Adrenal gland (tissue), 5 donors: ENCODE measurements around the gene TSPAN16.

Experiments used
- CTCF ChIP-seq, 6 experiments: fragments of 450-650 bp in 4 of 6; fragments of 200-600 bp in 2 of 6; sonication (generic) in 1 of 6; IDR thresholded peaks; 1 replicate in 5 of 6; 2 replicates in 1 of 6; pipeline versions ENCODE4 v1.5.1 to v1.8.0; 2016 to 2021; ENCODE audit warnings: antibody characterized with exemption in 6 of 6, mild to moderate bottlenecking in 2 of 6, moderate library complexity in 1 of 6
- POLR2A ChIP-seq, 2 donors: fragments of 450-650 bp; IDR thresholded peaks; one replicate each; pipeline ENCODE4 v1.6.1; 2017; ENCODE audit warnings: antibody characterized with exemption in 2 of 2, mild to moderate bottlenecking in 2 of 2, moderate library complexity in 1 of 2
- donor health status: DM: no; HTN: no; CAD: no.

DNA sequence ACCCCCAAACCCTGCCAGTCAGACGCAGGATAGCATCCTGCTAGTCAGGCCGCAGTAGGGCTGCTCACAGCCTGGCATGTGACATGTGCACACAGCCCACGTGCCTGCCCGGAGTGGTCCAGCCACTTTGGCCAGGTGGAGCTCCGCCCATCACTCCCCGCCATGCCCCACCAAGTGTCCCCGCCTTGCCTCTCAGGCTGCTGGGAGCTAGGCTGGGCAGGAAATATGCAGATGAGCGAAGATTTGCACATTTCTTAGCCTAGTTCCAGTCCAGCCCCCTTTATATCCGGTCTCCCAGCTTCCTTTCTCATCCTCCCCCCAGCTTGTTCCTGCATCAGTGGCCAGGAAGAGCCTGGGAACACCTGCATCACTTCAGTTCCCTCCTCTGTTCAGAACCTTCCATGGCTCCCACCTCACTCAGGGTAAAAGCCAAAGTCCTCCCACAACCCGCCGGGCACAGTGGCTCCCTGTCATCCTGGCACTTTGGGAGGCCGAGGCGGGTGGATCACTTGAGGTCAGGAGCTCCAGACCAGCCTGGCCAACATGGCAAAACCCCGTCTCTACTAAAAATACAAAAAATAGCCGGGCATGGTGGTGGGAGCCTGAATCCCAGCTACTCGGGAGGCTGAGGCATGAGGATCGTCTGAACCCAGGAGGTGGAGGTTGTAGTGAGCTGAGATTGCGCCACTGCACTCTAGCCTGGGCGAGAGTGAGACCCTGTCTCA, 31.3 kb upstream of the TSPAN16 start:
- TF ChIP-seq CTCF (IDR thresholded peaks at IDR 0.05): no peak
- no peak for TF ChIP-seq POLR2A (IDR thresholded peaks at IDR 0.05)
